ENCODE measurements around the gene DBT.
"Not testable (repeated sequence)": the region's sequence is repeated elsewhere in the genome, so short reads cannot be mapped to it uniquely, and the experiment has no call there.

Gene DBT

GRCh38 chr1:100261686-100262085 lies 12.1 kb upstream of the DBT start:
- peaks cover 0 to 2% (median 0%) of the 10 kb centered on the region in 11 experiments; a peak in 2 of 22 replicates for H4K20me1 ChIP-seq
- H3K9ac ChIP-seq = no peak overlapping the region
- peaks cover 7 to 41% (median 15%) of the 10 kb centered on the region in 11 experiments; a peak in 19 of 22 replicates for H3K9me3 ChIP-seq (replicated peaks in 1 of 11)
- peaks cover 3 to 15% (median 10%) of the 10 kb centered on the region in 10 experiments; a peak in 17 of 20 replicates for H3K4me1 ChIP-seq
- H3K4me2 ChIP-seq = no peak overlapping the region
- no peak overlapping the region for H3K27ac ChIP-seq
- H3K4me3 ChIP-seq = no peak overlapping the region
- H3K36me3 ChIP-seq = peaks cover 0 to 21% (median 0%) of the 10 kb centered on the region in 11 experiments; a peak in 4 of 22 replicates
- no peak for TF ChIP-seq Cebpa-rat (IDR thresholded peaks at IDR 0.05)
- H3K27me3 ChIP-seq = no peaks in the 10 kb centered on the region

GRCh38 chr1:100258427-100258826 lies 8.8 kb upstream of the DBT start:
- not testable (repeated sequence) for H4K20me1 ChIP-seq, H3K4me2 ChIP-seq, H3K4me1 ChIP-seq, H3K27me3 ChIP-seq, H3K36me3 ChIP-seq, H3K27ac ChIP-seq, H3K9ac ChIP-seq, H3K4me3 ChIP-seq
- H3K9me3 ChIP-seq (replicated peaks in 1 of 11) = peaks cover 0 to 24% (median 4%) of the 10 kb centered on the region in 11 experiments; a peak in 12 of 22 replicates

DNA sequence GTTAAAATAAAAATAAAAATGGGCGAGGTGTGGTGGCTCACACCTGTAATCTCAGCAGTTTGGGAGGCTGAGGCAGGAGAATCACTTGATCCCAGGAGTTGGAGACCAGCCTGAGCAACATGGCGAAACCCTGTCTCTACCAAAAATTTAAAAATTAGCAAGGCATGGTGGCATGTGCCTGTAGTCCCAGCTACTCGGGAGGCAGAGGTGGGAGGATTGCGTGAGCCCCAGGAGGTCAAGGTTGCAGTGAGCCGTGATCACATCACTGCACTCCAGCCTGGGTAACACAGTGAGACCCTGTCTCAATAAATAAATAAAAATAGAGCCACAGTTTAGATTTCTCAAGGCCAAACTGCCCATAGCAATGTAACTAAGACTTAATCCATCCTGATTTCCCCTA lies 6.6 kb upstream of the DBT start:
- H4K20me1 ChIP-seq; H3K27ac ChIP-seq; H3K4me3 ChIP-seq; H3K27me3 ChIP-seq; H3K9me3 ChIP-seq (replicated peaks in 1 of 11); H3K4me2 ChIP-seq; H3K36me3 ChIP-seq; H3K4me1 ChIP-seq; H3K9ac ChIP-seq: not testable (repeated sequence)

DNA sequence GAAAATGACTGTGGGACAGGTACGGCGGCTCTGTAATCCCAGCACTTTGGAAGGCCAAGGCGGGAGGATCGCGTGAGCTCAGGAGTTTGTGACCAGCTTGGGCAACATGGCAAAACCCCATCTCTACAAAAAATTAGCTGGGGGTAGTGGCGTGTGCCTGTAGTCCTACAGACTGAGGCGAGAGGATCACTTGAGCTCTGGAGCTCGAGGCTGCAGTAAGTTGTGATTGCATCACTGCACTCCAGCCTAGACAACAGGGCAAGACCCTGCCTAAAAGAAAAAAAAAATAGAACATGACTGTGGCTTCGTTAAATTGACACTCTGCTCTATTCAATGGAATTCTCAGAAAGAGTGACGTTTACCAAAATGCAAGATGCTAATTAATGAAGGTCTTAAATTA lies 3.9 kb upstream of the DBT start:
- TF ChIP-seq Cebpa-rat (IDR thresholded peaks at IDR 0.05) = no peak
- H3K36me3 ChIP-seq = no peaks in the 10 kb centered on the region
- no peaks in the 10 kb centered on the region for H3K27me3 ChIP-seq
- no peaks in the 10 kb centered on the region for H3K9me3 ChIP-seq (replicated peaks in 1 of 11)
- H3K27ac ChIP-seq = no peak overlapping the region
- no peaks in the 10 kb centered on the region for H4K20me1 ChIP-seq
- H3K4me2 ChIP-seq = no peak overlapping the region
- H3K9ac ChIP-seq = no peak overlapping the region
- H3K4me1 ChIP-seq = peaks cover 7 to 19% (median 13%) of the 10 kb centered on the region in 10 experiments
- no peak overlapping the region for H3K4me3 ChIP-seq

GRCh38 chr1:100252901-100253300 lies 3.3 kb upstream of the DBT start:
- Histone ChIP-seq H3K4me1 (peaks cover 11 to 26% (median 17%) of the 10 kb centered on the region in 10 experiments), H4K20me1 (no peaks in the 10 kb centered on the region), H3K9ac (no peak overlapping the region), H3K9me3 (replicated peaks in 1 of 11) (no peaks in the 10 kb centered on the region), H3K27ac (no peak overlapping the region), H3K27me3 (no peaks in the 10 kb centered on the region), H3K4me3 (no peak overlapping the region), H3K4me2 (no peak overlapping the region), H3K36me3 (no peaks in the 10 kb centered on the region)
- no peak for TF ChIP-seq Cebpa-rat (IDR thresholded peaks at IDR 0.05)

- Histone ChIP-seq H3K4me3 (no peak overlapping the region), H3K27me3 (no peaks in the 10 kb centered on the region), H3K9ac (no peak overlapping the region), H3K4me2 (peak overlapping the region in 1 of 11 experiments; percentile 90; a peak in 1 of 22 replicates), H4K20me1 (no peaks in the 10 kb centered on the region), H3K27ac (no peak overlapping the region), H3K36me3 (no peaks in the 10 kb centered on the region), H3K4me1 (peaks cover 11 to 25% (median 17%) of the 10 kb centered on the region in 10 experiments), H3K9me3 (replicated peaks in 1 of 11) (no peaks in the 10 kb centered on the region)
- TF ChIP-seq Cebpa-rat (IDR thresholded peaks at IDR 0.05) = no peak
Observed at GRCh38 chr1:100250807-100251206, 1.2 kb upstream of the DBT start.

DNA sequence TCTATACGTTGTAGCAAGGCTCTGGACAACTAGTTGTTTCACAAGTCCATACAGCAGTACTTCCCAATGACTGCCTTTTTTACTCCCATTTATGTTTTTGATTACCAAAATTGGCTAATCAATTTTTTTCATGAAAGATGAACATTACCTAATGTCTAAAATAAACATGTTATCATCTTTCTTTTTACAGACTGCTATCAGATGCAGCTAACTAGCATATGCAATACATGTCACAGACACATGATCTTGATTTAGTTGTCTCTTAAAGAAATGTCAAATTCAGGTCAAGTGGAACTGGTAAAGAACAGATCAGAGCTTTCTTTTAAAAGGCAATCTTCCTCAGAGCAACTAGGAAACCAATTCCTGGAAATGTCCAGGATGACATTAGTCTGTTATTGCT lies 630 bp upstream of the DBT start:
- peak overlapping the region; percentile 43 to 90 (median 86); a peak in 16 of 22 replicates for H3K9ac ChIP-seq
- peak overlapping the region; percentile 67 to 90 (median 85) for H3K4me2 ChIP-seq
- H3K4me1 ChIP-seq = peaks cover 11 to 25% (median 17%) of the 10 kb centered on the region in 10 experiments
- peak overlapping the region in 8 of 11 experiments; percentile 78 to 90 (median 84); a peak in 13 of 22 replicates for H3K27ac ChIP-seq
- H4K20me1 ChIP-seq = no peaks in the 10 kb centered on the region
- H3K4me3 ChIP-seq = peak overlapping the region; percentile 83 to 90 (median 86)
- H3K36me3 ChIP-seq = no peaks in the 10 kb centered on the region
- H3K27me3 ChIP-seq = no peaks in the 10 kb centered on the region
- no peak for TF ChIP-seq Cebpa-rat (IDR thresholded peaks at IDR 0.05)
- H3K9me3 ChIP-seq (replicated peaks in 1 of 11) = no peaks in the 10 kb centered on the region

DNA sequence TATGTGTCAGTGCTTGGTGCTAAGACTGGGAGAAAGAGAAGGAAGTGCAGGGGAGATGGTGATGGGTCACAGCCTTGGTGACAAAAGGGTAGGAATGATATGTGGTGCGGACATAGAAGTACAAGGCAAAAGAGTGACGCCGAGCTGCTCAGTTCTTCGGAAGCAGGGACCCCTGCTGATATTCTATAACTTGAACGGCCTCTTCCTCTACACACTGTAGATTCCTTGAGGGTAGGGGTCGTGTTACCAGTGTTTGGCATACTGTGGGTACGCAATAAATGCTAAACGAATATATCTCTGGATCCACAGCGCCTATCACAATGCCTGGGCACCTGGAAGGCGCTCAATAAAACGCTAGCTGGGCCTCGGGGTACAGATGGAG lies 488 bp downstream of the DBT start:
- no peaks in the 10 kb centered on the region for H3K27me3 ChIP-seq
- peaks cover 11 to 25% (median 17%) of the 10 kb centered on the region in 10 experiments for H3K4me1 ChIP-seq
- no peaks in the 10 kb centered on the region for H3K9me3 ChIP-seq (replicated peaks in 1 of 11)
- peak overlapping the region; percentile 60 to 90 (median 83) for H3K27ac ChIP-seq
- peak overlapping the region; percentile 84 to 90 (median 86) for H3K9ac ChIP-seq
- H4K20me1 ChIP-seq = peaks cover 0 to 10% (median 0%) of the 10 kb centered on the region in 11 experiments; a peak in 2 of 22 replicates
- H3K36me3 ChIP-seq = peaks cover 0 to 2% (median 0%) of the 10 kb centered on the region in 11 experiments; a peak in 1 of 22 replicates
- no peak for TF ChIP-seq Cebpa-rat (IDR thresholded peaks at IDR 0.05)
- H3K4me3 ChIP-seq = peak overlapping the region; percentile 83 to 90 (median 86)
- H3K4me2 ChIP-seq = peak overlapping the region; percentile 85 to 96 (median 88)

DNA sequence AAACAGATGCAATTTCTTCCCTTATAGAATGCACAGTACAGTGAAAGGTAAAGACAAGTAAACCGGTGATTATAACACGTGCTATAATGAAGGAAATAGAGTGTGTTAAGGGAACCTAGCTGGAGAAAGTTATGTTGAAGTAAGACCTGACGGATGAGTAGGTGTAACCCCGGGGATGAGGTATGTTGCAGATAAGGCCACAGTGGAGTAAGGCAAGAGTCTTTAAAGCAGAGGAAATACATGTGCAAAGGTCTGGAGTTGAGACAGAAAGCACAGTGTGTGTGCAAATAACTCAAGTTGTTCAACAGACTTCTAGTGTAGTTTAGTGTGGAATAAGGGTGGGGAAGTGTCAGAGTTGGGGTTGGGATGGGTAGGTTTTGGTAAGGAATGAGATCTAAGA lies 2.9 kb downstream of the DBT start:
- no peaks in the 10 kb centered on the region for H3K27me3 ChIP-seq
- H4K20me1 ChIP-seq = peaks cover 0 to 13% (median 0%) of the 10 kb centered on the region in 11 experiments; a peak in 2 of 22 replicates
- no peaks in the 10 kb centered on the region for H3K9me3 ChIP-seq (replicated peaks in 1 of 11)
- H3K4me3 ChIP-seq = no peak overlapping the region
- peaks cover 11 to 25% (median 17%) of the 10 kb centered on the region in 10 experiments for H3K4me1 ChIP-seq
- no peak overlapping the region for H3K4me2 ChIP-seq
- no peak overlapping the region for H3K27ac ChIP-seq
- H3K36me3 ChIP-seq = peaks cover 0 to 9% (median 0%) of the 10 kb centered on the region in 11 experiments; a peak in 3 of 22 replicates
- TF ChIP-seq Cebpa-rat (IDR thresholded peaks at IDR 0.05) = no peak
- H3K9ac ChIP-seq = no peak overlapping the region

DNA sequence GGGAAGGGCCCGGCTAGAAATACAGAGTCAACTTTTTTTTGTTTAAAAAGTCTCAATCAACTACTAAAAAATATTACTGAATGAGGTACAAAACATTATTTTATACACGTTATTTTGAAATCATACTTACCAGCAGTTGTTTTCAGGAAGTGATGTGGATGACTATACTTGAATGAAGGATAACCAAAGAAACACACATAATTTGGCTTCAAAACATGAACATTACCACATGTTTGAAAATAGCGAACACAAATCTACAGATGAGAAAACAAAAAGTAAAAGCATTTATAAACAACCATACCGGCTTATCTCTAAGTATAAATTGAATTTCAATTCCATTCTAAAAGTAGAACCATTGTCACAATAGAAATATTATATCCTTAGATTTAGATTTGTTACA lies 9.0 kb downstream of the DBT start:
- H3K9ac ChIP-seq = no peak overlapping the region
- no peaks in the 10 kb centered on the region for H3K27me3 ChIP-seq
- no peak overlapping the region for H3K4me2 ChIP-seq
- H4K20me1 ChIP-seq = peaks cover 0 to 13% (median 0%) of the 10 kb centered on the region in 11 experiments; a peak in 4 of 22 replicates
- peaks cover 27 to 52% (median 44%) of the 10 kb centered on the region in 11 experiments for H3K36me3 ChIP-seq
- H3K9me3 ChIP-seq (replicated peaks in 1 of 11) = no peaks in the 10 kb centered on the region
- no peak overlapping the region for H3K27ac ChIP-seq
- no peak overlapping the region for H3K4me3 ChIP-seq
- no peak for TF ChIP-seq Cebpa-rat (IDR thresholded peaks at IDR 0.05)
- H3K4me1 ChIP-seq = no peaks in the 10 kb centered on the region
